Stomach (tissue), 9 donors: Measurements from ENCODE around the gene ARHGAP26. TPM values are rescaled to one million over a fixed set of nuclear protein-coding genes. Genes with fewer than 3 reads are reported as not detected.

Experiments used
- DNase-seq, 2 donors: peaks; one replicate each; pipeline versions ENCODE4 v3.0.0 to v3.0.0-alpha.2; 2013 to 2019
- H3K27ac ChIP-seq, 5 donors: fragments of 200-600 bp in 4 of 5; sonication (generic) in 4 of 5; one replicate each; pipeline ENCODE4 v1.5.1; 2013 to 2019; ENCODE audit warnings: mild to moderate bottlenecking in 1 of 5, moderate library complexity in 1 of 5
- H3K27me3 ChIP-seq, 3 donors: fragments of 200-600 bp; sonication (generic); one replicate each; pipeline ENCODE4 v1.5.1; 2017 to 2019; ENCODE audit warnings: mixed run types in 1 of 3
- H3K36me3 ChIP-seq, 4 donors: fragments of 200-600 bp; sonication (generic); 1 replicate in 3 of 4; 2 replicates in 1 of 4; pipeline ENCODE4 v1.5.1; 2016 to 2019
- H3K4me1 ChIP-seq, 4 donors: fragments of 200-600 bp; sonication (generic); one replicate each; pipeline ENCODE4 v1.5.1; 2016 to 2019
- H3K4me3 ChIP-seq, 4 donors: fragments of 200-600 bp; sonication (generic) in 3 of 4; one replicate each; pipeline ENCODE4 v1.5.1; 2016 to 2019; ENCODE audit warnings: mild to moderate bottlenecking in 1 of 4
- H3K9me3 ChIP-seq, 4 donors: fragments of 200-600 bp; sonication (generic); one replicate each; pipeline ENCODE4 v1.5.1; 2016 to 2019
- CTCF ChIP-seq, 7 experiments: fragments of 450-650 bp in 4 of 7; fragments of 200-600 bp in 3 of 7; sonication (generic) in 3 of 7; IDR thresholded peaks; one replicate each; pipeline ENCODE4 v1.5.1; 2016 to 2019; ENCODE audit warnings: antibody characterized with exemption in 7 of 7, control low read depth in 2 of 7, mild to moderate bottlenecking in 1 of 7
- EP300 ChIP-seq: sonication (generic); formaldehyde crosslinking; IDR thresholded peaks from one replicate; pipeline ENCODE4 v1.6.1; 2017; ENCODE audit warnings: antibody characterized with exemption
- POLR2A ChIP-seq, 4 donors: fragments of 450-650 bp; IDR thresholded peaks; one replicate each; pipeline ENCODE4 v1.6.1; 2016; ENCODE audit warnings: antibody characterized with exemption in 4 of 4, control low read depth in 2 of 4, mild to moderate bottlenecking in 1 of 4, moderate library complexity in 1 of 4
- POLR2AphosphoS5 ChIP-seq, 3 donors: sonication (generic); formaldehyde crosslinking; IDR thresholded peaks; one replicate each; pipeline ENCODE4 v1.6.1; 2016; ENCODE audit warnings: antibody characterized with exemption in 3 of 3
- WGBS, 5 donors: extraction: QIAGEN DNeasy Blood & Tissue Kit in 3 of 5; methylation state at CpG; one replicate each; pipeline versions ENCODE4 v1.1.5 to v1.1.7; 2013 to 2018; 5-methylcytosine and 5-hydroxymethylcytosine counted together
- intact Hi-C: fragments of 100-400 bp; cut with DNase I; formaldehyde crosslinking; loops from one replicate; pipeline ENCODE4 v1.15.1; 2023; ENCODE audit warnings: low total_unique reads
- polyA plus RNA-seq, 3 donors: library from polyadenylated mRNA; stranded (reverse); fragments of 200-250 nt; gene quantifications; one replicate each; pipeline ENCODE4 v1.2.3, GENCODE V29; 2013
- total RNA-seq, 5 donors: library from RNA; depleted of rRNA; stranded (reverse); fragments of >200 nt; gene quantifications; one replicate each; pipeline versions ENCODE4 v1.1.0 to v1.2.3, GENCODE V29; 2014 to 2016
- donor health status: healthy with polysubstance abuse.
- donor health status: Bipolar disorder and iron deficiency.
- donor health status: healthy.

ARHGAP26 gene
- total and polyA plus RNA-seq, 8 donors: 4.0 to 115 (median 34.1) TPM

DNA sequence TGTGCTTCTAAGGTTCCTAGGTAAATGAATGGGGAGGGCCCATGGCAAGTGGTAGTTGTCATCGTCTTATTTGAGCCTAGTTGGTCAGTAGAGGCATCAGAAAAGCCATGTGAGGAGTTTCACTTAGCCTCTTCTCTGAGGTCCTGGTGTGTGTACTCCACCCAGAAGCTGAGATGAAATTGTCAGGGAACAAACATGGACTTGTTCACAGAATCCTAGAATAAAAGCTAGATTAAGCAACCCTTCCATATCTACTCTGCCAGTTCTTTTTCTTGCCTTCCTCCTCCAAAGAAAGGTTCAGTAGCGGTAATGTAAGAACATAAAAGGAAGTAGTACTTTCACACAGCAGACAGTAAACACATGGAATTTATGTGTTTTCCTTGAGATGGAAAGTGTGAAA lies 70.4 kb downstream of the ARHGAP26 start:
- no peaks in the 10 kb centered on the region for H3K27me3 ChIP-seq
- no peaks in the 10 kb centered on the region for H3K36me3 ChIP-seq
- no peak overlapping the region for H3K4me3 ChIP-seq
- intact Hi-C loops: no loop called here
- peak in 1 of 2 donors; percentile 32 for DNase-seq
- TF ChIP-seq POLR2A (IDR thresholded peaks at IDR 0.05) (no peak), POLR2AphosphoS5 (IDR thresholded peaks at IDR 0.05) (no peak), CTCF (IDR thresholded peaks at IDR 0.05) (no peak), EP300 (no peak)
- WGBS, 5 donors: 51 to 70% (median 64%) methylated on average over 2 of the region's 2 CpGs
- H3K4me1 ChIP-seq: peaks cover 26 to 81% (median 45%) of the 10 kb centered on the region in 4 donors
- no peaks in the 10 kb centered on the region for H3K9me3 ChIP-seq
- H3K27ac ChIP-seq: peak overlapping the region; percentile 65 to 80 (median 73)

- Histone ChIP-seq H3K9me3 (no peaks in the 10 kb centered on the region), H3K36me3 (no peaks in the 10 kb centered on the region), H3K4me1 (peaks cover 36 to 93% (median 54%) of the 10 kb centered on the region in 4 donors), H3K4me3 (no peak overlapping the region), H3K27me3 (no peaks in the 10 kb centered on the region), H3K27ac (peak overlapping the region in 2 of 5 donors; percentile 77 to 80)
- DNase-seq: peak in 1 of 2 donors; percentile 83
- TF ChIP-seq EP300: no peak
- TF ChIP-seq POLR2AphosphoS5 (IDR thresholded peaks at IDR 0.05): peak in 1 of 3 donors; percentile 54
- 80 to 86% (median 81%) methylated on average over 6 of the region's 6 CpGs for WGBS, 5 donors
- intact Hi-C loops: no loop called here
Observed at GRCh38 chr5:142841511-142842265, 71.5 kb downstream of the ARHGAP26 start.

GRCh38 chr5:142842994-142843905 lies 73.1 kb downstream of the ARHGAP26 start:
- intact Hi-C loops: no loop called here
- Histone ChIP-seq H3K27ac (no peak overlapping the region), H3K4me1 (peaks cover 38 to 88% (median 49%) of the 10 kb centered on the region in 4 donors), H3K4me3 (no peak overlapping the region), H3K36me3 (no peaks in the 10 kb centered on the region), H3K9me3 (no peaks in the 10 kb centered on the region), H3K27me3 (no peaks in the 10 kb centered on the region)
- no peak for DNase-seq
- WGBS, 5 donors: 77 to 90% (median 86%) methylated on average over 6 of the region's 6 CpGs
- TF ChIP-seq EP300: no peak
- no peak for TF ChIP-seq POLR2AphosphoS5 (IDR thresholded peaks at IDR 0.05)
- no peak for TF ChIP-seq POLR2A (IDR thresholded peaks at IDR 0.05)
- TF ChIP-seq CTCF (IDR thresholded peaks at IDR 0.05): no peak

GRCh38 chr5:142844866-142845265 lies 74.7 kb downstream of the ARHGAP26 start:
- H3K36me3 ChIP-seq: no peaks in the 10 kb centered on the region
- no peak overlapping the region for H3K4me3 ChIP-seq
- intact Hi-C loops: no loop called here
- no peak for DNase-seq
- TF ChIP-seq CTCF (IDR thresholded peaks at IDR 0.05): no peak
- TF ChIP-seq POLR2A (IDR thresholded peaks at IDR 0.05): no peak
- no peak for TF ChIP-seq EP300
- TF ChIP-seq POLR2AphosphoS5 (IDR thresholded peaks at IDR 0.05): no peak
- H3K4me1 ChIP-seq: peaks cover 33 to 79% (median 42%) of the 10 kb centered on the region in 4 donors
- WGBS, 5 donors: 65 to 76% (median 74%) methylated on average over 7 of the region's 7 CpGs
- no peaks in the 10 kb centered on the region for H3K27me3 ChIP-seq
- H3K9me3 ChIP-seq: no peaks in the 10 kb centered on the region
- H3K27ac ChIP-seq: peak overlapping the region in 3 of 5 donors; percentile 74 to 80 (median 79)
